ENCODE data around the gene FBXL7.

The FBXL7 gene

GRCh38 chr5:15595929-15596328 is 95.9 kb downstream of the FBXL7 start:
- no peak overlapping the region for H3K4me3 Mint-ChIP-seq
- H3K36me3 Mint-ChIP-seq (ENCODE audit: low read depth) = no peaks in the 10 kb centered on the region
- DNase-seq (no peak), ATAC-seq (no peak)
- H3K4me1 Mint-ChIP-seq = no peaks in the 10 kb centered on the region
- H3K27me3 Mint-ChIP-seq = no peaks in the 10 kb centered on the region
- H3K27ac Mint-ChIP-seq = no peak overlapping the region
- peaks cover 10% of the 10 kb centered on the region for H3K9me3 Mint-ChIP-seq

- ATAC-seq = no peak
- H3K4me3 Mint-ChIP-seq = no peak overlapping the region
- DNase-seq = no peak
- no peaks in the 10 kb centered on the region for H3K36me3 Mint-ChIP-seq (ENCODE audit: low read depth)
- no peaks in the 10 kb centered on the region for H3K27me3 Mint-ChIP-seq
- H3K27ac Mint-ChIP-seq = no peak overlapping the region
- no peaks in the 10 kb centered on the region for H3K4me1 Mint-ChIP-seq
- H3K9me3 Mint-ChIP-seq = peaks cover 10% of the 10 kb centered on the region
Measured at GRCh38 chr5:15596936-15597335, 97.0 kb downstream of the FBXL7 start.

- H3K27me3 Mint-ChIP-seq = no peaks in the 10 kb centered on the region
- ATAC-seq = no peak
Measured at GRCh38 chr5:15597804-15598203, 97.8 kb downstream of the FBXL7 start.

GRCh38 chr5:15598294-15598902 is 98.4 kb downstream of the FBXL7 start:
- DNase-seq = peak; percentile 2

More at GRCh38 chr5:15597804-15598203, 97.8 kb downstream of the FBXL7 start:
- no peak overlapping the region for H3K27ac Mint-ChIP-seq
- DNase-seq = no peak
- H3K9me3 Mint-ChIP-seq = peaks cover 10% of the 10 kb centered on the region
- H3K36me3 Mint-ChIP-seq (ENCODE audit: low read depth) = no peaks in the 10 kb centered on the region
- no peaks in the 10 kb centered on the region for H3K4me1 Mint-ChIP-seq
- no peak overlapping the region for H3K4me3 Mint-ChIP-seq

GRCh38 chr5:15600035-15600434 is 100.1 kb downstream of the FBXL7 start:
- Mint-ChIP-seq H3K4me3 (no peak overlapping the region), H3K27me3 (no peaks in the 10 kb centered on the region), H3K27ac (no peak overlapping the region), H3K9me3 (peaks cover 5% of the 10 kb centered on the region), H3K4me1 (no peaks in the 10 kb centered on the region), H3K36me3 (ENCODE audit: low read depth) (no peaks in the 10 kb centered on the region)
- ATAC-seq (no peak), DNase-seq (no peak)

More at GRCh38 chr5:15598294-15598902, 98.4 kb downstream of the FBXL7 start:
- H3K4me1 Mint-ChIP-seq = no peaks in the 10 kb centered on the region
- no peak overlapping the region for H3K4me3 Mint-ChIP-seq
- no peaks in the 10 kb centered on the region for H3K27me3 Mint-ChIP-seq
- H3K27ac Mint-ChIP-seq = no peak overlapping the region
- H3K36me3 Mint-ChIP-seq (ENCODE audit: low read depth) = no peaks in the 10 kb centered on the region
- H3K9me3 Mint-ChIP-seq = peaks cover 10% of the 10 kb centered on the region
- ATAC-seq = no peak

- Mint-ChIP-seq H3K4me3 (no peak overlapping the region), H3K36me3 (ENCODE audit: low read depth) (no peaks in the 10 kb centered on the region), H3K4me1 (no peaks in the 10 kb centered on the region), H3K9me3 (peaks cover 5% of the 10 kb centered on the region), H3K27me3 (no peaks in the 10 kb centered on the region), H3K27ac (no peak overlapping the region)
- ATAC-seq (no peak), DNase-seq (no peak)
Measured at GRCh38 chr5:15601274-15601673, 101.3 kb downstream of the FBXL7 start.

GRCh38 chr5:15601853-15602252 is 101.9 kb downstream of the FBXL7 start:
- Mint-ChIP-seq H3K36me3 (ENCODE audit: low read depth) (no peaks in the 10 kb centered on the region), H3K27me3 (no peaks in the 10 kb centered on the region), H3K27ac (no peak overlapping the region), H3K9me3 (peaks cover 5% of the 10 kb centered on the region), H3K4me3 (no peak overlapping the region), H3K4me1 (no peaks in the 10 kb centered on the region)
- DNase-seq (no peak), ATAC-seq (no peak)

- no peaks in the 10 kb centered on the region for H3K36me3 Mint-ChIP-seq (ENCODE audit: low read depth)
- H3K27me3 Mint-ChIP-seq = no peaks in the 10 kb centered on the region
- H3K4me1 Mint-ChIP-seq = no peaks in the 10 kb centered on the region
- no peak overlapping the region for H3K4me3 Mint-ChIP-seq
- no peak overlapping the region for H3K27ac Mint-ChIP-seq
- DNase-seq (no peak), ATAC-seq (no peak)
- no peaks in the 10 kb centered on the region for H3K9me3 Mint-ChIP-seq
Measured at GRCh38 chr5:15604986-15605385, 105.0 kb downstream of the FBXL7 start.

- Mint-ChIP-seq H3K9me3 (peaks cover 3% of the 10 kb centered on the region), H3K36me3 (ENCODE audit: low read depth) (no peaks in the 10 kb centered on the region), H3K4me3 (no peak overlapping the region), H3K27me3 (no peaks in the 10 kb centered on the region), H3K27ac (no peak overlapping the region), H3K4me1 (no peaks in the 10 kb centered on the region)
- ATAC-seq (no peak), DNase-seq (no peak)
Measured at GRCh38 chr5:15606197-15606596, 106.2 kb downstream of the FBXL7 start.

GRCh38 chr5:15607076-15607475 is 107.1 kb downstream of the FBXL7 start:
- no peak for ATAC-seq
- Mint-ChIP-seq H3K27me3 (no peaks in the 10 kb centered on the region), H3K9me3 (peaks cover 3% of the 10 kb centered on the region), H3K4me1 (no peaks in the 10 kb centered on the region), H3K27ac (no peak overlapping the region), H3K36me3 (ENCODE audit: low read depth) (no peaks in the 10 kb centered on the region), H3K4me3 (no peak overlapping the region)
- DNase-seq = no peak

- DNase-seq (no peak), ATAC-seq (no peak)
- H3K4me3 Mint-ChIP-seq = no peak overlapping the region
- peaks cover 3% of the 10 kb centered on the region for H3K9me3 Mint-ChIP-seq
- no peaks in the 10 kb centered on the region for H3K4me1 Mint-ChIP-seq
- H3K27ac Mint-ChIP-seq = no peak overlapping the region
- H3K27me3 Mint-ChIP-seq = no peaks in the 10 kb centered on the region
- no peaks in the 10 kb centered on the region for H3K36me3 Mint-ChIP-seq (ENCODE audit: low read depth)
Measured at GRCh38 chr5:15609076-15609725, 109.2 kb downstream of the FBXL7 start.

GRCh38 chr5:15610216-15610615 is 110.2 kb downstream of the FBXL7 start:
- H3K9me3 Mint-ChIP-seq = peaks cover 3% of the 10 kb centered on the region
- no peak for ATAC-seq
- DNase-seq = no peak
- no peaks in the 10 kb centered on the region for H3K4me1 Mint-ChIP-seq
- no peak overlapping the region for H3K4me3 Mint-ChIP-seq
- H3K27me3 Mint-ChIP-seq = no peaks in the 10 kb centered on the region
- H3K36me3 Mint-ChIP-seq (ENCODE audit: low read depth) = no peaks in the 10 kb centered on the region
- no peak overlapping the region for H3K27ac Mint-ChIP-seq

GRCh38 chr5:15611008-15611407 is 111.0 kb downstream of the FBXL7 start:
- Mint-ChIP-seq H3K27ac (no peak overlapping the region), H3K27me3 (no peaks in the 10 kb centered on the region), H3K9me3 (peaks cover 3% of the 10 kb centered on the region), H3K36me3 (ENCODE audit: low read depth) (no peaks in the 10 kb centered on the region), H3K4me1 (no peaks in the 10 kb centered on the region), H3K4me3 (no peak overlapping the region)
- no peak for DNase-seq
- no peak for ATAC-seq

GRCh38 chr5:15612915-15613635 is 113.1 kb downstream of the FBXL7 start:
- Mint-ChIP-seq H3K4me3 (no peak overlapping the region), H3K4me1 (no peaks in the 10 kb centered on the region), H3K36me3 (ENCODE audit: low read depth) (no peaks in the 10 kb centered on the region), H3K27me3 (no peaks in the 10 kb centered on the region), H3K9me3 (peaks cover 8% of the 10 kb centered on the region), H3K27ac (no peak overlapping the region)
- DNase-seq (no peak), ATAC-seq (no peak)

GRCh38 chr5:15614679-15615078 is 114.7 kb downstream of the FBXL7 start:
- ATAC-seq = no peak
- Mint-ChIP-seq H3K27ac (no peak overlapping the region), H3K36me3 (ENCODE audit: low read depth) (no peaks in the 10 kb centered on the region), H3K9me3 (peaks cover 8% of the 10 kb centered on the region), H3K4me1 (no peaks in the 10 kb centered on the region), H3K27me3 (no peaks in the 10 kb centered on the region), H3K4me3 (no peak overlapping the region)
- DNase-seq = no peak
